B cell (primary cell): ENCODE data around the gene BIN2. TPM values are rescaled to one million over a fixed set of nuclear protein-coding genes. Genes with fewer than 3 reads are reported as not detected.

Experiments used
- ATAC-seq: fragments of 200-7000 bp; cut with Tn5 transposase; one replicate; pipeline ENCODE4 v1.10.0; 2021; ENCODE audit warnings: low read depth, mild to moderate bottlenecking, moderate number of reproducible peaks, moderate library complexity
- CTCF ChIA-PET: fragments of 350-600 bp; sonication (Branson Sonifier 250); formaldehyde crosslinking; loops from one replicate; lab custom pipeline; 2021; ENCODE audit warnings: antibody characterized with exemption, inconsistent platforms; lab: Charles Lee
- POLR2A ChIA-PET: fragments of 350-600 bp; sonication (Branson Sonifier 250); formaldehyde crosslinking; loops from one replicate; lab custom pipeline; 2021; ENCODE audit warnings: antibody characterized with exemption; lab: Charles Lee
- DNase-seq: peaks from one replicate; pipeline ENCODE4 v3.0.0; 2013
- H2AFZ ChIP-seq: 2 replicates; pipeline ENCODE4 v1.6.1; 2012; ENCODE audit warnings: mild to moderate bottlenecking, low read depth, low read length; ENCODE audit not compliant: insufficient read depth, poor library complexity, severe bottlenecking
- H3K27ac ChIP-seq, 2 donors: 1 replicate in 1 of 2; 2 replicates in 1 of 2; pipeline ENCODE4 v1.5.1; 2012 to 2013; ENCODE audit warnings: low read length in 2 of 2, mild to moderate bottlenecking in 2 of 2, moderate library complexity in 1 of 2
- H3K27me3 ChIP-seq, 4 experiments: fragments of 200-600 bp in 1 of 4; sonication (generic) in 1 of 4; replicated peaks in 1 of 4; 1 replicate in 2 of 4; 2 replicates in 2 of 4; pipeline versions ENCODE4 v1.6.1 to v1.7.0; 2013 to 2016; ENCODE audit warnings: low read length in 3 of 4, mild to moderate bottlenecking in 2 of 4, mixed read lengths in 1 of 4, moderate library complexity in 1 of 4; ENCODE audit not compliant: insufficient read depth in 4 of 4, control insufficient read depth in 3 of 4; ENCODE audit errors: control extremely low read depth in 1 of 4
- H3K36me3 ChIP-seq, 2 experiments: replicated peaks in 1 of 2; 1 replicate in 1 of 2; 2 replicates in 1 of 2; pipeline versions ENCODE4 v1.6.1 to v1.7.1; 2013; ENCODE audit warnings: low read length in 1 of 2; ENCODE audit not compliant: insufficient read depth in 2 of 2, control insufficient read depth in 1 of 2; ENCODE audit errors: control extremely low read depth in 1 of 2, extremely low read depth in 1 of 2
- H3K4me1 ChIP-seq, 2 donors: fragments of 200-600 bp in 1 of 2; sonication (generic) in 1 of 2; 1 replicate in 1 of 2; 2 replicates in 1 of 2; pipeline versions ENCODE4 v1.5.1 to v1.6.1; 2013 to 2017; ENCODE audit warnings: low read length in 2 of 2; ENCODE audit not compliant: control insufficient read depth in 2 of 2, insufficient read depth in 2 of 2
- H3K4me2 ChIP-seq: replicated peaks from 2 replicates; pipeline ENCODE3; 2012; ENCODE audit warnings: mild to moderate bottlenecking, low read depth, low read length; ENCODE audit not compliant: poor library complexity, severe bottlenecking
- H3K4me3 ChIP-seq, 5 experiments: fragments of 200-600 bp in 1 of 5; sonication (generic) in 1 of 5; 1 replicate in 3 of 5; 2 replicates in 2 of 5; pipeline versions ENCODE4 v1.5.1 to v1.7.0; 2011 to 2016; ENCODE audit warnings: low read length in 4 of 5, mild to moderate bottlenecking in 4 of 5, low read depth in 2 of 5, control low read depth in 1 of 5, moderate library complexity in 1 of 5; ENCODE audit not compliant: insufficient read depth in 1 of 5; ENCODE audit errors: control extremely low read depth in 1 of 5, extremely low read depth in 1 of 5
- H3K79me2 ChIP-seq: fragments of 200-600 bp; sonication (generic); one replicate; pipeline ENCODE4 v1.6.0; 2016; ENCODE audit warnings: low read length; ENCODE audit not compliant: control insufficient read depth, insufficient read depth
- H3K9ac ChIP-seq: fragments of 200-600 bp; sonication (generic); 2 replicates; pipeline ENCODE4 v1.6.1; 2017; ENCODE audit warnings: mild to moderate bottlenecking, low read length, moderate library complexity
- H3K9me3 ChIP-seq, 3 donors: one replicate each; pipeline versions ENCODE4 v1.6.1 to v1.7.1; 2013; ENCODE audit warnings: low read length in 2 of 3; ENCODE audit not compliant: control insufficient read depth in 2 of 3, insufficient read depth in 1 of 3; ENCODE audit errors: control extremely low read depth in 1 of 3
- H4K20me1 ChIP-seq: 2 replicates; pipeline ENCODE4 v1.6.0; 2012; ENCODE audit warnings: mild to moderate bottlenecking, low read length; ENCODE audit not compliant: insufficient read depth, control insufficient read depth, poor library complexity, severe bottlenecking
- H3K27ac Mint-ChIP-seq: one replicate; pipeline ENCODE4 v1.8.0; 2021; ENCODE audit warnings: mixed read lengths
- H3K27me3 Mint-ChIP-seq: one replicate; pipeline ENCODE4 v1.8.0; 2021; ENCODE audit warnings: mixed read lengths
- H3K4me1 Mint-ChIP-seq: one replicate; pipeline ENCODE4 v1.8.0; 2021; ENCODE audit warnings: mixed read lengths
- H3K4me3 Mint-ChIP-seq: one replicate; pipeline ENCODE4 v1.8.0; 2021; ENCODE audit warnings: mixed read lengths
- H3K9me3 Mint-ChIP-seq: one replicate; pipeline ENCODE4 v1.8.0; 2022; ENCODE audit warnings: mixed read lengths; ENCODE audit not compliant: insufficient read depth
- CTCF ChIP-seq: fragments of 200-600 bp; IDR thresholded peaks from one replicate; pipeline ENCODE4 v1.8.0; 2022; ENCODE audit warnings: antibody characterized with exemption, mild to moderate bottlenecking
- EZH2 ChIP-seq: IDR thresholded peaks from 2 replicates; pipeline ENCODE4 v1.6.1; 2012; ENCODE audit warnings: borderline replicate concordance, low read depth, mild to moderate bottlenecking, moderate library complexity, low read length; ENCODE audit not compliant: insufficient read depth, poor library complexity, severe bottlenecking
- WGBS: methylation state at CpG from one replicate; pipeline ENCODE4 v1.1.5; 2013; ENCODE audit warnings: missing lambda C conversion rate; ENCODE audit not compliant: insufficient coverage; 5-methylcytosine and 5-hydroxymethylcytosine counted together
- intact Hi-C: fragments of 100-400 bp; cut with micrococcal nuclease; formaldehyde crosslinking; loops from one replicate; pipeline ENCODE4 v1.10.0; 2022
- polyA plus RNA-seq: library from polyadenylated mRNA; depleted of rRNA; stranded (reverse); fragments of >200 nt; gene quantifications from 2 replicates; pipeline ENCODE4 v1.2.3, GENCODE V29; 2012
- total RNA-seq, 2 donors: library from RNA; stranded (reverse); fragments of 120-200 nt in 1 of 2; gene quantifications; 1 replicate in 1 of 2; 2 replicates in 1 of 2; pipeline versions ENCODE4 v1.2.3 to v1.2.4, GENCODE V29; 2013 to 2022

The BIN2 gene
- total and polyA plus RNA-seq, 2 donors (not counting 1 experiment from before 2014, with no cell fraction given), result 41.5 to 100 TPM

DNA sequence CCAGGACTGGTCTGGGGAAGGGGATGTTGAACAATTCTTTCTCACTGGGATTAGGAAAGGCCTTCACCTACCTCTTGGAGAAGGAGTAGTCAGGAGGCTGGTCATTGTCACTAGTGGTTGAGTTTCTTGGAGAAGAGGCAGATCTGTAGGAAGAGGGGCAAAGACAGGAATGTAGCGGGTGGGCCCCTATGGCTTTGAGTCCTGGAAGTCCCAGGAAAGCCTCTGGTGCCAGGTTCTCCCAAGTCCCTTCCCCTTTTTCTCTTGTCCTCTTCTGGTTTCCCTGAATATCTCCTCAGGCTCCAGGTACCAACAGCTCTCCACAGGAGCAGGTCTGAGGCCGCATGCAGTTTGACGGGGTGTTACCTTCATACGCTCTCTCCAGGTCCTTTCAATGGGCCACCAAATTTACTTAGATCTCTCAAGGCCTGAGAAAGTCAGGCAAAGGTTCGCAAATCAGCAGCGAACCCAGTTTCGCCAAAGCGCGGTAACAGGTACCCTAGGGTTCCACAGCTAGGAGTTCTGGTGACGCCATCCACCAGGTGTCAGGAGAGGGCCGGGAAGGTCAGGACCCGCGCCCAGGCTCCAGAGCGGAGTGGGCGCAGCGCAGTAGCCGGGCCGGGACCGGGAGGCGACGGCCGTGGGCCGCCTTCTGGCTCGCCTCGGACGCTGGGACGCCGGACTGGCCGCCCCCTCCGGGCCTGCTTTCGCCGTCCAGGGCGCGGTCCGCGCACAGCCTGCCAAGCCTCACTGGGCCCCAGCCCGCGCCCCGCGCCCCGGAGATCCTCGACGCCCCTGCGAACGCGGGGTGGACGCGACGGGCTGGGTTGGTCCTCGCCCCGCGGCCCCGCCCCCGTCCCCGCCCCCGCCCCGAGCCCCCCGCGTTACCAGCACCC is 54.6 kb downstream of the BIN2 start:
- intact Hi-C loops, result loop anchor here (1.0 to 2.0 kb wide), 6 partner anchors 31 to 263 kb away; partner anchors contain the start of gene DAZAP2
- ATAC-seq, result peak; percentile 52
- POLR2A ChIA-PET, result interaction anchor here (0.9 to 2.2 kb wide), 7 partner anchors 30 to 186 kb away, joined by 3 to 16 read pairs (median 4); partner anchors contain the start of genes CSRNP2 and DAZAP2
- DNase-seq, result peak; percentile 76
- Histone ChIP-seq H3K4me1 (peaks cover 20 to 23% of the 10 kb centered on the region in 2 donors), H4K20me1 (no peaks in the 10 kb centered on the region), H3K9ac (peak overlapping the region; percentile 76), H3K9me3 (peaks cover 0 to 2% (median 0%) of the 10 kb centered on the region in 3 donors), H3K4me2 (peak overlapping the region; percentile 97), H3K27me3 (no peaks in the 10 kb centered on the region), H3K4me3 (peak overlapping the region; percentile 9 to 86 (median 70)), H3K79me2 (no peaks in the 10 kb centered on the region), H2AFZ (peak overlapping the region; percentile 83), H3K36me3 (no peaks in the 10 kb centered on the region), H3K27ac (peak overlapping the region in 1 of 2 donors; percentile 56)
- CTCF ChIA-PET, result interaction anchor here (0.5 to 7.1 kb wide), 16 partner anchors 20 to 540 kb away, joined by 3 to 127 read pairs (median 4); partner anchors contain the start of gene DAZAP2
- TF ChIP-seq EZH2 (no peak), CTCF (peak; percentile 25)
- no peaks in the 10 kb centered on the region for H3K9me3 Mint-ChIP-seq
- H3K27me3 Mint-ChIP-seq, result no peaks in the 10 kb centered on the region
- H3K27ac Mint-ChIP-seq, result peak overlapping the region; percentile 91
- peak overlapping the region; percentile 95 for H3K4me3 Mint-ChIP-seq
- H3K4me1 Mint-ChIP-seq, result peaks cover 36% of the 10 kb centered on the region
- 7% methylated on average over 55 of the region's 59 CpGs for WGBS
